GM18907 (cell line): Measurements from ENCODE around the gene LRRC74B.
A peak's percentile ranks its signal among the peaks of the same experiment; 100 is the strongest.

Experiments
- ATAC-seq: cut with Tn5 transposase; IDR thresholded peaks from one replicate; pipeline ENCODE4 v1.9.1; 2021; ENCODE audit warnings: mild to moderate bottlenecking, moderate library complexity; ENCODE audit not compliant: unreplicated experiment

LRRC74B gene

DNA sequence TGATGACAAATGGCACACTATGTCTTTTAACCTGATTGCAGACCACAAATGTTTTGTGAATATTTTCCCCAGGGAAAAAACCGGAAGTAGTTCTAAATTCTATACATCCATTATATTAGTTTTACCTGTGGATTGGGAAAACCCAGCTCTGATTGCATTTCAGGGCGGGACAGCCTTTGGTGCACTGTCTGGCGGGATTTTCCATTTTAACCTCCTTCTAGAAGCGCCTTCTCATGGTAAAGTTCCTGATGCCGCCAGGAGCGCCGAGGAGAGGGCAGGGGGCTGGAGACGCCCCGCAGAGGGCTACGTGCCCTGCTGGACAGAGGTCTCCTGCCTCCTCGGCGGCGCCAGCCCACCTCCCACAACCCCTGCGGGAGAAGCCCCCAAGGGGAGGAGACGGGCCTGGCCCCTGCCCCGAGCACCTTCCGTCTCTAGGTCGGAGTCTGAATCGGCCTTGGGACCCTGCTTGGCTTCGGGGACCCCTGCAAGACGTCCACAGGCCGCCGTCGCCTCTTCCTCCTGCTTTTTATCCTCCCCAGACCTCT is 32.0 kb upstream of the LRRC74B start:
- ATAC-seq = peak; percentile 13

DNA sequence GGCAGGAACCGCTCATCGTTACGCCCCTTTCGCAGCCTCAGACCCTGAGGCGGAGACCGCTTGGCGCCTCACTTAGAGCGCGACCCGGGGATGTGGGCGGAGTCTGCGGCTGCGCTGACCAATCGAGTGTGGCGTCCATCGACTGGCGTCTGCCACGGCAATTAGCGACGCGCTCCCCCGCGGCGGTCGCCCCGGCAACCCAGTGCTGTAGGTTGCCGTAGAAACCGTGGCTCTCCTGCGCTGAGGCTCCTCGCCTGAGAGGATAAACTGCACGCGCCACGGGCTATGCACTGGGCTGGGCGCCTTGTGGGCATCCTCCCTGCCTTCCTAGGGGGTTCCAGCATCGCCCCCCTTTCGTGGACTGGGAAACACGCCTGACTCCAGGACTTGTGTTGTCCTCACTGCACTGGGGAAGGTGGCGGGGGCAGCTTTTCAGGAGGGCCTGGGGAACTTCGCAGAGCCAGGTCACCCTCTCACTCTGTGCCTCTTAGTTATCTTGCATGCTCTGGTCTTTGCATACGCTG is 31.5 kb upstream of the LRRC74B start:
- ATAC-seq = peak; percentile 75

DNA sequence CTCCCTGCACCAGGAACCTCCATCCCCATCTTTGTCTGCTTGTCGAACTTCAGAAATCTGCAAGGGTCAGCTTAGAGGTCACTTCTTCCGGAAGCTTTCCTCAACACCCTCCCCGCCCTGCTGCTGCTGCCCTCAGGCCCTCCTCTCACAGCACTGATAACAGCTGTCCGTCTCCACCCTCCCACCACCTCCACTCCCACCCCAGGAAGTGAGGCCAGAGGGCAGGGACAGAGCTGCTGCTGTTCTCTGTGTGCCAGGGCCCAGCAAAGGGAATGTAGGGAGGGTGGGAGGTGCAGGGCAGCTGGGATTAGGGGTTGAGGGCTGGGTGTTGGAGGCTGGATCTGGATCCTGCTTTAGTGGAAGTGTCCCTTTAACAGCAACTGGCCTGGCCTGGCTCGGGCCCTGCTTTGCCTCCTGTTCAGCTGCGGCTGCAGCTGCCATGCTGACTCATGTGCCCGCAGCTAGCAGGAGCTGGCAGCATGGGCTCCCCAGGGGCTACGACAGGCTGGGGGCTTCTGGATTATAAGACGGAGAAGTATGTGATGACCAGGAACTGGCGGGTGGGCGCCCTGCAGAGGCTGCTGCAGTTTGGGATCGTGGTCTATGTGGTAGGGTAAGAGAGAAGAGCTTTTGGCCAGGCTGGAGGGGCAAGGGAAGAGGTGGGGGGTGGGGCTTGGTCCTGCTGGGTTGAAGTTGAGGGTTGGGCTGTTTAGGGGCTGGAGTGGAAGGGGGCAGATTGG is 30.9 kb upstream of the LRRC74B start, which contains the start of gene P2RX6:
Gene P2RX6 (plus strand): TSS at position 440 of the 740 bp plus-strand sequence. CDS start 10 bp downstream, at position 450.
- no peak for ATAC-seq

DNA sequence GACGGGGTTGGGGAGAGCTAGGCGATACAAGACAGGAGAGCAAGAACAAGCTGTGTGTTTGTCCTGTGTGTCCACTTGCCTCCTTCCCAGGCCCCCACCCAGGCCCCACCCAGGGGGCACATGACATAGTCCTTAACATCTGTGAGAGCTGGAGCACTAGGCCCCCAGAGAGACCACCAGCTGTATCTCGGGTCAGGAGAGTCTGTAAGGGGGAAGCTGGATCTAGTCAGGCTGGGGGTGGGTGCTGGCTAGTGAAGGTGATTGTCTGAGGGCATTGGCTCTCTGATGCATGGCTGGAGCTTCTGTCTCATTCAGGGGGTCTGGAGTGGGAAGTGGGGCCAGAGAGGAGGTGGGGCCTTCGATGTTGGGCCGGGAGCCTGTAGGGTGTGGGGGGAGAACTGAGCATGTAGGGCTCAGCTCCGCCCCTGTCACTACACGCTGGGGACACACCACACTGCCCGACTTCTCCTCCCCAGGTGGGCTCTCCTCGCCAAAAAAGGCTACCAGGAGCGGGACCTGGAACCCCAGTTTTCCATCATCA is 30.2 kb upstream of the LRRC74B start:
- no peak for ATAC-seq

DNA sequence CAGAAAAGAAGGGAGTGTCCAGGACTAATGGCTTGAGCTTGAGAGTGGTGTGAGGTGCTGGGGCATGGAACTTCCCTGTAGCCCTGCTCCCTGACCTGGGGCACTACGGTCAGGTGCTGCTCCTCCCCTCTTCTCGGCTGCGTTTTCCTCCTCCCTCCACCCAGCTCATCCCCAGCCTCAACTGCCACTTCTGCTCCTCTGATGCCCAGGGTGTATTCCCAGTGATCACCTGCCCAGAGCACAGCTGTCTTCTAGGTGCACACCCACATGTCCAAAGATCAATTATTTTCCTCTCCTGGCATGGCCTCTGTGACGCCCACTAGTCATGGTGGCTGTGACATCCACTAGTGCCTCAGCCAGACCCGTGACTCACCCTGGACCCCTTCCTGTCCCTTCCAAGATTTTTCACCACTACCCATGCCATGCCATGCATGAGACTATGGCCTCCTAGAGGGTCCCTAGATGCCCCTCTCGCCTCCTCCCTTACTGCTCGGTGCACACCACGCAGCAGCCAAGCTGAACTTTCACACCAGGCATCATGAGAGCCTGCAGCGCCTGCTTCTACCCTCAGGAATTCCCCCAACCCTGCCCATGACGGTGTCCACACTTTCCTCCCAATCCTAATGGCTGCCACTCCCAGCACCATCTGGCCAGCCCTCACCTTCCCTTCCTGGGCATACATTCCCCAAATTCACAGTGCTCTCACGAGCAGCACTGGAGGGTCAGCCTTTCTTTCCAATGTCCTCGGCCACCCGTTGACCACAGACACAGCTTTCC is 28.9 kb upstream of the LRRC74B start:
- ATAC-seq = no peak

DNA sequence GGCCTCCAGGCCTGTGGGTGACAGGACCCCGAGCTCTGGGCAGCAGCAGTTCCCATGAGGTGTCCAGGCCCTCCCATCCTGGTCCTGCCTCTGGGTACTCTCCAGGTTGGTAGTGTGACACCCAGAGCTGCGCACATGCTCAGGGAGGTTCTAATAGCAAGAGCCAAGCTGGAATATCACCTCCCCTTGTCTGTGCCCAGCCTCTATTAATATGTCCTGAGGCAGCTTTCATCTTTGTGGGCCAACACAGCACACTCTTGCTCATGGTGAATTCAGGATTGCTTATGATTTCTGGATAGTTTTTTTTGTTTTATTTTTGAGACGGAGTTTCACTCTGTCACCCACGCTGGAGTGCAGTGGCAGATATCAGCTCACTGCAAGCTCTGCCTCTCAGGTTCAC is 27.4 kb upstream of the LRRC74B start:
- ATAC-seq = no peak

DNA sequence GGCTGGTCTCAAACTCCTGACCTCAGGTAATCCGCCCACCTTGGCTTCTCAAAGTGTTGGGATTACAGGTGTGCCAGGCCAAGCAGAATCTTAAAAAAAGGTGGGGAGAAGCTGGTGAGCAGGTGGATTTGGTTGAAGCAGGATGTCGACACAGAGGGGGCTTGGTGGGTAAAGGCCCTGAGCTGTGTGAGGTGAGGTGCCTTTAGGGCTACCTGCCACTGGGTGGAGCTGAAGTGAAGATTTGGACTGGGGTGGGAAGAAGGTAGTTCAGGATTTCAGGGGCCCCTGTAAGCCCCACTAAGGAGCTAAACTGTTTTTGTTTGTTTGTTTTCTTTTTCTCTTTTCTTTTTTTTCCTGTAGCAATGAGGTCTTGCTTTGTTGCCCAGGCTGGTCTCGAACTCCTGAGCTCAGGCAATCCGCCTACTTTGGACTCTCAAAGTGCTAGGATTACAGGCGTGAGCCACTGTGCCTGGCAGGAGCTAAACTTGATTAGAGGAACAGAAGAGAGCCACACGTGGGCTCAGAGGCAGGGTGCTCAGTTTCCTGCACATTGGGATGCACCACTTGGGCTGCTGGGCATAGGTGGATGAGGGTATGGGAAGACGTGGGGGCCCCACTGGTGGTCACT is 24.8 kb upstream of the LRRC74B start:
- no peak for ATAC-seq

DNA sequence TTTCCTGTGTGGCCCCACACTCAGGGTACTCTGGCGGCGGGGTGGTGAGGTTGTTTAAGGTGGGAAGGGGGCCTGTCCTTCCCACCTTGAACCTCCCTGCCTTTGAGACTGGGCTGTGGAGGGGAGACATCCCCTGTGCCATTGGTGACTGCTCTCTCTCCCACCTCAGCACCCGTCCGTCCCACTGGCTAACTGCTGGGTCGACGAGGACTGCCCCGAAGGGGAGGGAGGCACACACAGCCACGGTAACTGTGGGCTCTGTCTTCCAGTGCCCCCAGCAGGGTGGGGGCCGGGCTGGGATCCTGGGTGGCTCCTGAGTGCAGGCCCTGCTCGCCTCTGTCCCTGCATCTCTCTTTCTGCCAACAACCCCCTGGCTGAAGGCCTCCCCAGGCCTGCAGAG is 23.2 kb upstream of the LRRC74B start:
- no peak for ATAC-seq

DNA sequence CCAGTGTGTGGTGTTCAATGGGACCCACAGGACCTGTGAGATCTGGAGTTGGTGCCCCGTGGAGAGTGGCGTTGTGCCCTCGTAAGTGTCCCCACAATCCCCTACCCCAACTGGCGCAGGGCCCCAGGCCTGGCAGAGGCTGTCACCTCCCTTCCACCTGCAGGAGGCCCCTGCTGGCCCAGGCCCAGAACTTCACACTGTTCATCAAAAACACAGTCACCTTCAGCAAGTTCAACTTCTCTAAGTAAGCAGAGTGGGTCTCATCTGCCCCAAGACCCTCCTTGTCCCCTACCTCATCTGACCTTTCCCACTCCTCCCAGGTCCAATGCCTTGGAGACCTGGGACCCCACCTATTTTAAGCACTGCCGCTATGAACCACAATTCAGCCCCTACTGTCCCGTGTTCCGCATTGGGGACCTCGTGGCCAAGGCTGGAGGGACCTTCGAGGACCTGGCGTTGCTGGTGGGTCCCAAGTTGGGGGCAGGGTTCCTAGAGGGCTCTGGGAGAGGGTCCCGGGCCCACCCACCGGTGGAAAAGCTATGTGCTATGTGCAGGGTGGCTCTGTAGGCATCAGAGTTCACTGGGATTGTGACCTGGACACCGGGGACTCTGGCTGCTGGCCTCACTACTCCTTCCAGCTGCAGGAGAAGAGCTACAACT is 22.7 kb upstream of the LRRC74B start:
- ATAC-seq = no peak

DNA sequence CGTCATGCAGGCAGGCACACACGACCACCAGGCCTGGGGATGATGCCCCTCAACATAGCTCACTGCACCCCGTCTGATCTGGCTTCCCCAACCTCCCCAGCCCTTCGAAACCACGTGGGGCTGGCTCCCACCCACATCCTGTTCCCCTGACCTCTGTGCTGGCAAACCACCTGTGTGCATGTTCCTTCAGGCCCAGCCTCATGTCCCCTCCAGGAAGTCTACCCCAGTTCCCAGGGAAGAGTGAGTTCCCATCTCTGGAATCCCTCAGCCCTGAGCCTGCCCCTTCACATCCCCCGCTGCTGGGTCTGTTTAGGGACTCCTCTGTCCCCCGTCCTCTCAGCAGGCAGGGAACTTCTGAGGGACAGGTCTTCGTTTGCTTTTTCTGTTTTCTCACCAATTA is 20.5 kb upstream of the LRRC74B start:
- ATAC-seq = no peak

DNA sequence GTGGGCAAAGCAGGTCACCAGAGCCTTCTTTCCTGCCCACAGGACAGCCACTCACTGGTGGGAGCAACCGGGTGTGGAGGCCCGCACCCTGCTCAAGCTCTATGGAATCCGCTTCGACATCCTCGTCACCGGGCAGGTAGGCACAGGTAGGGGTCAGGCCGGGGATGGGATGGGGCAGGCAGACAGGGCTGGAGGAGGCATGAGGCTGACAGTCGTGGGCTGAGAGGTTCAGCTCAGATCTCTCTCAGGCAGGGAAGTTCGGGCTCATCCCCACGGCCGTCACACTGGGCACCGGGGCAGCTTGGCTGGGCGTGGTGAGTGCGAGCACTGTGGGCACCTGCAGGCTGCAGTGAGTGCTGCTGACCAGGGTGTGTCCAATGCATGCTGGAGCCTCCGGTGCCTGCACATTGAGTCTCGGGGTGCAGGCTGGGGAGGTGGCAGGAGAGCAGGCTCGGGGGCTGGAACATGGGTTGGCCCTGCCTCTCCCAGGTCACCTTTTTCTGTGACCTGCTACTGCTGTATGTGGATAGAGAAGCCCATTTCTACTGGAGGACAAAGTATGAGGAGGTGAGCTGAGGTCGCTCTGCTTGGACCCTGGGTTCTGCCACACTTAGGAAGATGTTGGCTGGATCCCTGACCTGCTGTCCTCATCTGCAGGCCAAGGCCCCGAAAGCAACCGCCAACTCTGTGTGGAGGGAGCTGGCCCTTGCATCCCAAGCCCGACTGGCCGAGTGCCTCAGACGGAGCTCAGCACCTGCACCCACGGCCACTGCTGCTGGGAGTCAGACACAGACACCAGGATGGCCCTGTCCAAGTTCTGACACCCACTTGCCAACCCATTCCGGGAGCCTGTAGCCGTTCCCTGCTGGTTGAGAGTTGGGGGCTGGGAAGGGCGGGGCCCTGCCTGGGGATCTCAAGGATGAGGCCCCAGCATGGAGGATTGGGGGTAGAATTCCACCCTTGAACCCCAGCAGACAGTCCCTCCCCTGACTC is 19.7 kb upstream of the LRRC74B start:
- ATAC-seq = no peak

DNA sequence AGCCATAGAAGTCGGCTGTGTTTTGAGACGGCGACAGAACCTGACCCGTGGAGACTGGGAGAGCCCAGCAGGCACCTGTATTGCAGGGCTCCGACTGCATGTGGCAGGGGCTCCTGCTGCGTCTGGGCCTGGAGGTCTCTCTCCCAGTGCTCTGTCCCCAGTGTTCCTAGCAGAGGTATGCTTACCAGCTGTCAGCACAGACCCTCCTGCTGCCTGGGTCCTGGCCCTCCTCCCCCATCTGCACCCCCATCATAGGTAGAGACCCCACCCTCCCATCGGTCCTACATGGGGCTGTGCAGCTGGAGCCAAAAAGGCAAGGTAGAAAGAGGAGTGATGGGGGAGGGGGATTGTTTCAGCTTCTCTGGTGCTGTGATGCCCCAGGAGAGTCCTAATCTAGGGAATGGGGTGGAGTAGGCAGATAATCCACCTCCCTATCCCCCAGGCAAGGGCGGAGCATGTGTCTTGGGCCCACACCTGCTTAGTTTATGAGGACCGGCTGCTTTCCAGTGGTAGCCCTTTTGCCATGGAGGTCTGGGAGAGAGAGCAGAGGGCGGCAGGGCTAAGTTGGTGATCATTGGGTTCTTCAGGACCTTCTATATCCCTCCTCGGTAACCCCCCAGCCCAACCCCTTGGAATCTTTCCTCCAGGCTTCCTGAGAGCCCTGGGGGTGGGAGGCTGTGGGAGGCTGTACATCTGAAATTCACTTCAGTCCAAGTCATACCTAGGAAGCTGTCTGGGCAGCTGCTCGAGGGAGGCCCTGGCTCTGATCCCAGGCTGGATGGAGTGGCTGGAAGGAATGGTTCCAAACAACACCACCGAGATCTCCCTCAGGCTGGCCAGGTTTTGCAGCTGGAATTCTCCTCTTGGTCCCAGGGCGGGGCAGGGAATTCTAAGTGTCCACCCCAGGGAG is 18.7 kb upstream of the LRRC74B start:
- ATAC-seq = no peak

DNA sequence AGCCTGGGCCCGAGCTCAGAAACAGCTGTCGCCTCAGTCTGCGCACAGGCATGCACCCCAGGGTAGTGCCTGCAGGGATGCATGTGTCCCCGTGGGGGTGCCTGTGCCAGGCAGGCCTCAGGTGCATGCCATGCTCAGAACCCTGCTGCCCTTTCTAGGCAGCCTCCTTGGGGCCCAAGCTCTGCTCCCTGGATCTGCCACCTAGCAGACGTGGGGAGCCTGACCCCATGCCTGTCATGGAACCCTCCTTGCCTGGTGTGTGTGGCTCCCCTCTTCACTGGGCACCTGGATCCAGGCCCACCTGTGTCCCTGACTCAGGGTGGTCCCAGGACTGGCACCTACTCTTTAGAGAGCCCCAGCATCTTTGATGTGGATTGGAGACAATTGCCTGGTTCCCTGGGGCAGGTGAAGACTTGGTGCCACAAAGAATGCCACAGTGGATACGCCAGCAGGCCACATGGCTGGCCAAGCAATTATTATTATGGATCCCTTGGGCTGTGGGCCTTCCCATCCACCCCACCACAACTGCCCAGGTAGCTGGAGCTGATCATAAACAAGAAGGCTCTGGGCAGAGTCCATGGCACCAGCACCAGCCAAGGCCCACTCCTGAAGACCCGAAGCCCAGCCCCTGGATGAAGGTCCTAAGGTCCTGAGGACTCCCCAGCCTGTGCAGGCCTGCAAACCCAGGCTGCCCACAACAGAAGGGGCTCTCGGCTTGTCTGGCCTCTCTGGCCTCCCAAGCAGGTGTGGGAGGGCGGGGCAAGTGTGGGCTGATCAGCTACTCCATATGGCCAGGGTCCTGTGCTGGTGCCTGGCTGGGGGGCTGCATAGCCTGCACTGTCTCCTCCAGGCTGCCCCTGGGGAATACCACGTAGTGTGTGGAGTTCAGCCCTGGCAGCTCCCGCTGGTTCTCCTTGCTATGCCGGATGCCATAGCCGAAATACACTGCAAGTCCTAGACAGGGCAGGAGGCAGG is 17.2 kb upstream of the LRRC74B start:
- ATAC-seq = no peak

DNA sequence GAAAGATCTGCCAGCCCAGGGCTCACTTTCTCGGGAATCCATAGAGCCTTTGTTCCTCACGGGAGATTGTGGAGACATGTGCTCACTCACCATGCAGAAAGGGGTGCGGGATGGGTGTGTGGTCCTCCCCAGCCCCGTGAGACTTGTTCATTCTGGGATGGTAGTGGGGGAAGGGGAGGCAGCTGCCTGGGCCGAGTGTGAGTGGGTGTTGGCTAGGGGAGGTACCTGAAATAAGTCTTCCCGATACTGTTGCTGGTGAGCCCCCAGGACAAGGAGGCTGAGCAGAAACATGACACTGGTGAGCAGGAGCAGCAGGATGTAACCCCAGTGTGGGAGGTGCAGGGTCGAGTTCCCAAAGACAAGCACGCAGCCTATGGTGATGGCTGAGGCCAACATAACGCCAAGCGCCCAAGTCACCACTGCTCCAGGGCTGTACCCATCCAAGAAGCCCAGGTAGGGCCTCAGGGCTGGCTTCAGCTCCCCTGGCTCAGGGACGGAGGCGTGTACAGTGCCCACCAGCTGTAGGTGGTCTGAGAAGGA is 16.2 kb upstream of the LRRC74B start:
- no peak for ATAC-seq

DNA sequence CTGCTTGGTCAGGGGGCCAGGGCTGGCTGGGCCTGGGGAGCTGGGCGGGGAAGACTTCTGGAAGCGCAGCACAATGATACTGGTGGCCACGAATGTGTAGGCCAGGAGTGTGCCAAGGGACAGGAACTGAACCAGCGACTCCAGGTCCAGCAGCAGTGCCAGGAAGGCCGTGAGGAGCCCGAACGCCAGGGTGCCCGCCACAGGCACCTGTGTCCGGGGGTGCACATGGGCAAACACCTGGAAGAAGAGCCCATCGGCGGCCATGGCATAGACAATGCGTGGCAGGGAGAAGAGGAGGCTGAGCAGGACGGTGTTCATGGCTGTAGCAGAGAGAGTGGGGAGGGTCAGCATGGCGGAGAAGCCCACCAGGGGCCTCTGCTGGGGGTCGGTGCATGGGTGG is 15.7 kb upstream of the LRRC74B start:
- ATAC-seq = no peak

DNA sequence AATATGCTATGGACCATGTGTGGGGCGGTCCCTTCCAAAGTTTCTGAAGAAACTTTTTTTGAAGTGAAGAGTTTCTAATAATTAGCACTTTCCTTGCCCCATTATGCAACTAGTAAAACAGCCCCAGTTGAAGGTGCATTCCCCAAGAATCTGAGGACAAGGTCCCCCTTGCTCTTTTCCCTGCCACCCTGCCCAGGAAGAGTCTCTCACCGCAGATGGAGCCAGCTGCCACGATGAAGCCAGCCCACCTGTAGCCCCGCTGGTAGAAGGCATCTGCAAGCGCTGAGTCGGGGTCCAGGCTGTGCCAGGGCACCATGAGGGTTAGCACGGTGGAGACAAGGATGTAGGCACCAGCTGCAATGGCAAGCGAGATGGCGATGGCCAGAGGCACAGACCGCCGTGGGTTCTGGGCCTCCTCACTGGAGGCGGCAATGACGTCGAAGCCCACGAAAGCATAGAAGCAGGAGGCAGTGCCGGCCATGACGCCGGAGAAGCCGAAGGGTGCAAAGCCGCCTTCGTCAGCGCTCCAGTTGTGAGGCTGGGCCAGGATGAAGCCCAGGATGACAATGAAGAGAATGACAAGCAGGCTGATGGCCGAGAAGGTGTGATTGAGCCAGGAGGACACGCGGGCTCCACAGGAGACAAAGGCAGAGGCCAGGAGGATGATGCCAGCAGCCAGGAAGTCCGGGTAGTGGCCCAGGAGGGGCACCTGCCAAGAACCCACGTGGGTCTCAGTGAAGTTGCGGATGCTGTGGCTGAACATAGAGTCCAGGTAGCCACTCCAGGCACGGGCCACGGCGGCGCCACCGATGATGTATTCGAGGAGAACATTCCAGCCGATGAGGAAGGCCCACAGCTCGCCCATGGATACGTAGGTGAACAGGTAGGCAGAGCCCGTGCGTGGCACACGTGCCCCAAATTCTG is 14.9 kb upstream of the LRRC74B start:
- ATAC-seq = no peak
